Parathyroid adenoma (tissue), 2 donors: ENCODE measurements around the gene ALK.

Experiments
- H2AFZ ChIP-seq: fragments of 300-600 bp; sonication (generic); one replicate; pipeline ENCODE4 v1.7.0; 2017; ENCODE audit warnings: antibody characterized with exemption, mild to moderate bottlenecking
- H3K27ac ChIP-seq: fragments of 300-600 bp; sonication (generic); one replicate; pipeline ENCODE4 v1.7.0; 2017
- H3K27me3 ChIP-seq: fragments of 300-600 bp; sonication (generic); one replicate; pipeline ENCODE4 v1.7.0; 2017; ENCODE audit warnings: low read length; ENCODE audit not compliant: control insufficient read depth, insufficient read depth
- H3K36me3 ChIP-seq: fragments of 300-600 bp; sonication (generic); one replicate; pipeline ENCODE4 v1.7.0; 2017; ENCODE audit warnings: low read length; ENCODE audit not compliant: control insufficient read depth, insufficient read depth
- H3K4me1 ChIP-seq: fragments of 300-600 bp; sonication (generic); one replicate; pipeline ENCODE4 v1.7.0; 2017; ENCODE audit warnings: control low read depth
- H3K4me2 ChIP-seq: fragments of 300-600 bp; sonication (generic); one replicate; pipeline ENCODE4 v1.7.0; 2017; ENCODE audit warnings: low read length
- H3K4me3 ChIP-seq: fragments of 300-600 bp; sonication (generic); one replicate; pipeline ENCODE4 v1.7.0; 2017; ENCODE audit warnings: low read depth, low read length
- H3K79me2 ChIP-seq: fragments of 300-600 bp; sonication (generic); one replicate; pipeline ENCODE4 v1.7.0; 2017; ENCODE audit warnings: control low read depth
- H3K9ac ChIP-seq: fragments of 300-600 bp; sonication (generic); one replicate; pipeline ENCODE4 v1.7.0; 2017; ENCODE audit warnings: mild to moderate bottlenecking
- H3K9me3 ChIP-seq: fragments of 300-600 bp; sonication (generic); one replicate; pipeline ENCODE4 v1.7.0; 2017; ENCODE audit warnings: low read length; ENCODE audit not compliant: control insufficient read depth
- CTCF ChIP-seq: fragments of 300-600 bp; sonication (generic); IDR thresholded peaks from one replicate; pipeline ENCODE4 v1.7.0; 2017; ENCODE audit warnings: antibody characterized with exemption, mild to moderate bottlenecking
- donor health status: primary hyperparathyroidism.

Gene ALK

GRCh38 chr2:29650631-29651097, 270.7 kb downstream of the ALK start:
- H3K4me1 ChIP-seq = no peaks in the 10 kb centered on the region
- H3K36me3 ChIP-seq = no peaks in the 10 kb centered on the region
- H2AFZ ChIP-seq = no peak overlapping the region
- no peak overlapping the region for H3K4me3 ChIP-seq
- H3K9ac ChIP-seq = no peak overlapping the region
- no peaks in the 10 kb centered on the region for H3K27me3 ChIP-seq
- H3K27ac ChIP-seq = no peak overlapping the region
- no peaks in the 10 kb centered on the region for H3K79me2 ChIP-seq
- H3K4me2 ChIP-seq = no peak overlapping the region
- no peaks in the 10 kb centered on the region for H3K9me3 ChIP-seq
- no peak for TF ChIP-seq CTCF

GRCh38 chr2:29644949-29645348, 276.4 kb downstream of the ALK start:
- Histone ChIP-seq H3K27me3 (no peaks in the 10 kb centered on the region), H2AFZ (no peak overlapping the region), H3K9ac (no peak overlapping the region), H3K4me2 (no peak overlapping the region), H3K4me3 (no peak overlapping the region), H3K9me3 (no peaks in the 10 kb centered on the region), H3K79me2 (no peaks in the 10 kb centered on the region), H3K27ac (no peak overlapping the region), H3K36me3 (no peaks in the 10 kb centered on the region), H3K4me1 (no peaks in the 10 kb centered on the region)
- TF ChIP-seq CTCF = no peak

GRCh38 chr2:29643196-29643595, 278.2 kb downstream of the ALK start:
- H2AFZ ChIP-seq = no peak overlapping the region
- TF ChIP-seq CTCF = no peak
- H3K27me3 ChIP-seq = no peaks in the 10 kb centered on the region
- no peak overlapping the region for H3K4me2 ChIP-seq
- H3K4me1 ChIP-seq = no peaks in the 10 kb centered on the region
- H3K9ac ChIP-seq = no peak overlapping the region
- no peaks in the 10 kb centered on the region for H3K9me3 ChIP-seq
- H3K27ac ChIP-seq = no peak overlapping the region
- H3K79me2 ChIP-seq = no peaks in the 10 kb centered on the region
- H3K4me3 ChIP-seq = no peak overlapping the region
- no peaks in the 10 kb centered on the region for H3K36me3 ChIP-seq

- Histone ChIP-seq H3K4me2 (no peak overlapping the region), H3K79me2 (no peaks in the 10 kb centered on the region), H3K4me3 (no peak overlapping the region), H3K4me1 (no peaks in the 10 kb centered on the region), H3K9me3 (no peaks in the 10 kb centered on the region), H2AFZ (no peak overlapping the region), H3K36me3 (no peaks in the 10 kb centered on the region), H3K9ac (no peak overlapping the region), H3K27ac (no peak overlapping the region), H3K27me3 (no peaks in the 10 kb centered on the region)
- no peak for TF ChIP-seq CTCF
Measured at GRCh38 chr2:29640360-29640759, 281.0 kb downstream of the ALK start.

GRCh38 chr2:29638641-29639040, 282.7 kb downstream of the ALK start:
- H3K27ac ChIP-seq = no peak overlapping the region
- no peak overlapping the region for H2AFZ ChIP-seq
- no peaks in the 10 kb centered on the region for H3K4me1 ChIP-seq
- H3K27me3 ChIP-seq = no peaks in the 10 kb centered on the region
- no peak overlapping the region for H3K4me2 ChIP-seq
- no peaks in the 10 kb centered on the region for H3K9me3 ChIP-seq
- H3K36me3 ChIP-seq = no peaks in the 10 kb centered on the region
- TF ChIP-seq CTCF = no peak
- no peak overlapping the region for H3K4me3 ChIP-seq
- no peaks in the 10 kb centered on the region for H3K79me2 ChIP-seq
- no peak overlapping the region for H3K9ac ChIP-seq
